CD4-positive, alpha-beta memory T cell (primary cell): ENCODE data around the gene RHEBL1. TPM values are rescaled to one million over a fixed set of nuclear protein-coding genes. Genes with fewer than 3 reads are reported as not detected.
"Not testable (repeated sequence)": the region's sequence is repeated elsewhere in the genome, so short reads cannot be mapped to it uniquely, and the experiment has no call there.

Experiments used
- CTCF ChIA-PET: fragments of 350-600 bp; sonication (Branson Sonifier 250); formaldehyde crosslinking; loops from one replicate; lab custom pipeline; 2021; ENCODE audit warnings: inconsistent platforms; ENCODE audit not compliant: partially characterized antibody; lab: Charles Lee
- POLR2A ChIA-PET: fragments of 350-600 bp; sonication (Branson Sonifier 250); formaldehyde crosslinking; loops from one replicate; lab custom pipeline; 2021; ENCODE audit not compliant: partially characterized antibody; lab: Charles Lee
- DNase-seq, 5 donors: peaks; one replicate each; pipeline versions ENCODE4 v3.0.0 to v3.0.0-alpha.2; 2020 to 2022; ENCODE audit warnings: mixed read lengths in 1 of 5
- H3K27ac ChIP-seq: one replicate; pipeline ENCODE4 v1.7.0; 2013; ENCODE audit warnings: low read depth, low read length
- H3K27me3 ChIP-seq: 2 replicates; pipeline ENCODE4 v1.7.0; 2013; ENCODE audit warnings: mild to moderate bottlenecking, low read length, moderate library complexity; ENCODE audit not compliant: insufficient read depth
- H3K36me3 ChIP-seq: 2 replicates; pipeline ENCODE4 v1.7.0; 2013; ENCODE audit warnings: mild to moderate bottlenecking, low read length, moderate library complexity; ENCODE audit not compliant: insufficient read depth
- H3K4me1 ChIP-seq: 2 replicates; pipeline ENCODE4 v1.7.0; 2013; ENCODE audit warnings: mild to moderate bottlenecking, low read length, moderate library complexity; ENCODE audit not compliant: insufficient read depth
- H3K4me3 ChIP-seq, 2 donors: one replicate each; pipeline ENCODE4 v1.7.0; 2013; ENCODE audit warnings: low read length in 2 of 2, mild to moderate bottlenecking in 1 of 2
- H3K9me3 ChIP-seq, 2 donors: one replicate each; pipeline ENCODE4 v1.7.0; 2013; ENCODE audit warnings: low read length in 2 of 2, control low read depth in 1 of 2; ENCODE audit not compliant: control insufficient read depth in 1 of 2
- H3K27ac Mint-ChIP-seq, 7 donors: one replicate each; pipeline ENCODE4 v1.8.0; 2020 to 2021; ENCODE audit warnings: mixed read lengths in 7 of 7, mild to moderate bottlenecking in 6 of 7, inconsistent platforms in 3 of 7, moderate library complexity in 3 of 7
- H3K27me3 Mint-ChIP-seq, 2 donors: one replicate each; pipeline ENCODE4 v1.8.0; 2020 to 2021; ENCODE audit warnings: mixed read lengths in 2 of 2
- H3K36me3 Mint-ChIP-seq, 2 donors: one replicate each; pipeline ENCODE4 v1.8.0; 2020 to 2021; ENCODE audit warnings: mixed read lengths in 2 of 2, inconsistent platforms in 1 of 2, mild to moderate bottlenecking in 1 of 2
- H3K4me1 Mint-ChIP-seq, 4 donors: one replicate each; pipeline ENCODE4 v1.8.0; 2020 to 2021; ENCODE audit warnings: mixed read lengths in 4 of 4, mild to moderate bottlenecking in 1 of 4
- H3K4me3 Mint-ChIP-seq, 8 donors: one replicate each; pipeline ENCODE4 v1.8.0; 2020 to 2021; ENCODE audit warnings: mixed read lengths in 8 of 8, mild to moderate bottlenecking in 7 of 8, moderate library complexity in 6 of 8, inconsistent platforms in 3 of 8
- H3K9me3 Mint-ChIP-seq, 8 donors: one replicate each; pipeline ENCODE4 v1.8.0; 2020 to 2021; ENCODE audit warnings: mixed read lengths in 8 of 8, mild to moderate bottlenecking in 5 of 8, inconsistent platforms in 3 of 8, moderate library complexity in 1 of 8
- intact Hi-C: fragments of 100-400 bp; cut with micrococcal nuclease; formaldehyde crosslinking; loops from one replicate; pipeline ENCODE4 v1.15.1; 2023
- polyA plus RNA-seq, 2 donors: library from polyadenylated mRNA; unstranded; fragments of 300-500 nt; fragmentation: Illumina TruSeq; gene quantifications; one replicate each; pipeline ENCODE4 v1.2.3, GENCODE V29; 2021
- total RNA-seq, 2 experiments: library from RNA; stranded (reverse); gene quantifications; one replicate each; pipeline ENCODE4 v1.2.3, GENCODE V29; 2021

RHEBL1 gene
- total and polyA plus RNA-seq, 4 experiments from 2014 or later: 2.7 to 10.5 (median 6.0) TPM

DNA sequence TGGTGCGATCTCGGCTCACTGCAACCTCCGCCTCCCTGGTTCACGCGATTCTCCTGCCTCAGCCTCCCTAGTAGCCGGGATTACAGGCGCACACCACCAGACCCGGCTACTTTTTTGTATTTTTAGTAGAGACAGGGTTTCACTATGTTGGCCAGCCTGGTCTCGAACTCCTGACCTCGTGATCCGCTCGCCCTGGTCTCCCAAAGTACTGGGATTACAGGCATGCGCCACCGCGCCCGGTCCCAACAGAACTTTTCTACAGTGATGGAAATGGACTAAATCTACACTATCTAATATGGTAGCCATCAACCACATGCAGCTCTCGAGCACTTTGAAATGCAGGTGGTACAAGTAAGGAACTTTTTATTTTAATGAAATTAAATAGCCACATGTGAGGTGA, 7.9 kb downstream of the RHEBL1 start:
- CTCF ChIA-PET: interaction anchor here (2.6 to 7.5 kb wide), 4 partner anchors 12 to 174 kb away, joined by 14 to 221 read pairs (median 20); partner anchors contain the start of gene DHH
- H3K27ac Mint-ChIP-seq: peak overlapping the region in 1 of 7 donors; percentile 98
- POLR2A ChIA-PET: not testable (repeated sequence)

DNA sequence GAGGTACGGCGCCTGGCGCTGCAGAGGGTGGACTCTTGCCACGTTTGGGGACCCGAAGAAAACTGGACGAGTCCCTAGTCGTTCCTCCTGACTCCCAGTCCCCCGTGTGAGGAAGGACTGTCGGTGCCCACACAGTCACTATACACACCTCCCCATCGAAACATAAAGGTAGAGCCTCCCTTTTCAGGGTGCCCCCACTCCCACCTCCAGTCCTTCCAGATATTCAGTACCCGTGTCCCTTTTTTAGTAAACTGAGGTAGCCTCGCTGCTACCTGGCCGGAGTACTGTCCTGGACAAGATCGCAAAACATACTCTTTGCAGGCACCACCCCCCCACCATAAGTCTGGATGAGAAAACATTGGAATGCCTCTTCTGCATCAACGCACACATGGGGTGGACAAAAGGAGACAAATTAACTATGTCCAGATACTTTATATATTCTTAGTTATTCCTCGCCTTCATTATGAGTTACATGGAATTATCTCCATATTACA, 8.6 kb downstream of the RHEBL1 start:
- H3K9me3 ChIP-seq: no peaks in the 10 kb centered on the region
- H3K27me3 ChIP-seq: no peaks in the 10 kb centered on the region
- H3K9me3 Mint-ChIP-seq: peaks cover 0 to 1% (median 0%) of the 10 kb centered on the region in 8 donors
- peak overlapping the region; percentile 87 to 99 (median 98) for H3K27ac Mint-ChIP-seq
- H3K36me3 Mint-ChIP-seq: peaks cover 4 to 19% of the 10 kb centered on the region in 2 donors
- intact Hi-C loops: loop anchor here (2.0 to 5.0 kb wide), 2 partner anchors 64 to 70 kb away; partner anchors contain the start of genes DDN and TUBA1B
- ChIA-PET POLR2A (interaction anchor here (1.3 to 2.3 kb wide), 4 partner anchors 8 to 127 kb away, joined by 4 to 24 read pairs (median 14); partner anchors contain the start of genes RHEBL1, TUBA1A and TUBA1B), CTCF (interaction anchor here (7.5 kb wide), 1 partner anchor 35 kb away, joined by 221 read pairs; the partner anchor contains the start of gene DHH)
- H3K27me3 Mint-ChIP-seq: no peaks in the 10 kb centered on the region
- peak overlapping the region; percentile 90 for H3K27ac ChIP-seq
- H3K36me3 ChIP-seq: no peaks in the 10 kb centered on the region
- peak overlapping the region; percentile 93 to 97 for H3K4me3 ChIP-seq
- DNase-seq: peak in 1 of 5 donors; percentile 9
- H3K4me3 Mint-ChIP-seq: peak overlapping the region; percentile 92 to 96 (median 95)
- peaks cover 36 to 53% (median 42%) of the 10 kb centered on the region in 4 donors for H3K4me1 Mint-ChIP-seq
- H3K4me1 ChIP-seq: peaks cover 40% of the 10 kb centered on the region

More for the DNA sequence above, 7.9 kb downstream of the RHEBL1 start:
- not testable (repeated sequence) for H3K27me3 Mint-ChIP-seq, H3K4me3 ChIP-seq, DNase-seq, H3K27ac ChIP-seq, H3K27me3 ChIP-seq, H3K9me3 ChIP-seq, H3K36me3 ChIP-seq, H3K9me3 Mint-ChIP-seq
- H3K36me3 Mint-ChIP-seq: peaks cover 4 to 17% of the 10 kb centered on the region in 2 donors
- peak overlapping the region in 4 of 8 donors; percentile 25 to 69 (median 43) for H3K4me3 Mint-ChIP-seq
- H3K4me1 ChIP-seq: peaks cover 32% of the 10 kb centered on the region
- H3K4me1 Mint-ChIP-seq: peaks cover 28 to 46% (median 35%) of the 10 kb centered on the region in 4 donors
- intact Hi-C loops: loop anchor here (2.0 to 5.0 kb wide), 2 partner anchors 65 to 69 kb away; partner anchors contain the start of genes DDN and TUBA1B

DNA sequence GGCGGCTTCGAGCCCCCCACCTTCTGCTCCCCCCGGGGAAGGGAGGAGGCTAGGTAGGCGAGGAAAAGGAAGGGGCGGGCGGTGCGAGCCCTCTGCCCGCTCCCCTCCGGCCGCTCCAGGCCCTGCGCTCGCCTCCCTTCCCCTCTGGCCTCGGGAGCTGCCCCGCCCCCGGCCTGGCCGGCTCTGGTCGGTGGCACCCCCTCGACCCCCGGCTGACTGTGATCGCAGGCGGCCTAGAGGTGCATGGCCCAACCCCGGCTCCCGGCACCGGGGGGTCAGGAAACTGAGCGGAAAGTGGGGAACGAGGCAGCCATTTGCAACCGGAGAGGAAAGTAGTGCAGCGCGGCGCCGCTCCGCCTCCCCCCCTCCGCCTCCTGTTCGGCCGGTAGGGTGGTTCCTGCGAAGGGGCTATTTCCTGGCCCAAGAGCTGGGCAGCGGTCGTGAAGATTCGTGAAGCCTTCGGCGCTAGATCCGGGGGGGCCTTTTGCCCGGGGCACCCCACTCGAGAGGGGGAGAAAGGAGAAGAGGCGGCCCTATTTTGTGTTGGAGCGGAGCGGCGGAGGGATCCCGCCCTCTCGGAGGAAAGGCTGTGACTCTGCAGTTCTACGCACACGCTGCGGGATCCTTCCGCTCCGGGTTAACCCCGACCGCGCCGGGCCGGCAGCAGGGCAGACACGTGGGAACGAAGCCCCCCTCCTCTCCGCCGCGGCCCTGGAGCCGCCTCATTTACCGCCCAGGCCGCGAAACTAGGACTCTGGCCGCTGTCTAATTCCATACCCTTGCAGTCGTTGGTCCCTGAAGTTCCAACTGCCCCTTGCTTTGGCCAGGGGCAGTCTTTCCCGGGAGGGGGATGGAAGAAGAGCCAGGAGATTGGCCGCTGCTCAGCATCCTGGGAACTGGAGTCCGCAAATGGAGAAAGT, 9.3 kb downstream of the RHEBL1 start, which contains the start of gene KMT2D:
Gene KMT2D (minus strand): TSS at position 558 of the 920 bp plus-strand sequence. CDS start 5,470 bp downstream, outside the sequence.
- Mint-ChIP-seq H3K27ac (peak within 1 kb of the TSS; percentile 95 to 99 (median 98)), H3K4me1 (peaks cover 43 to 60% (median 49%) of the 10 kb centered on the region in 4 donors), H3K36me3 (peaks cover 4 to 25% of the 10 kb centered on the region in 2 donors), H3K4me3 (peak within 1 kb of the TSS; percentile 94 to 96 (median 95)), H3K9me3 (peaks cover 0 to 1% (median 0%) of the 10 kb centered on the region in 8 donors), H3K27me3 (no peaks in the 10 kb centered on the region)
- H3K27ac ChIP-seq: peak within 1 kb of the TSS; percentile 90
- H3K36me3 ChIP-seq: no peaks in the 10 kb centered on the region
- ChIA-PET POLR2A (interaction anchor here (0.6 to 2.3 kb wide), 14 partner anchors 9 to 306 kb away, joined by 3 to 24 read pairs (median 4); partner anchors contain the start of genes ARF3, LMBR1L, PRKAG1 and RHEBL1), CTCF (interaction anchor here (1.4 kb wide), 2 partner anchors 9 to 70 kb away, joined by 3 to 4 read pairs; partner anchors contain the start of genes RHEBL1 and TUBA1B)
- intact Hi-C loops: loop anchor here (1.0 to 5.0 kb wide), 4 partner anchors 10 to 129 kb away; partner anchors contain the start of genes DDN, TUBA1A and TUBA1B
- peaks cover 47% of the 10 kb centered on the region for H3K4me1 ChIP-seq
- peak; percentile 89 to 93 (median 92) for DNase-seq
- H3K9me3 ChIP-seq: no peaks in the 10 kb centered on the region
- peak within 1 kb of the TSS; percentile 93 to 97 for H3K4me3 ChIP-seq
- no peaks in the 10 kb centered on the region for H3K27me3 ChIP-seq

DNA sequence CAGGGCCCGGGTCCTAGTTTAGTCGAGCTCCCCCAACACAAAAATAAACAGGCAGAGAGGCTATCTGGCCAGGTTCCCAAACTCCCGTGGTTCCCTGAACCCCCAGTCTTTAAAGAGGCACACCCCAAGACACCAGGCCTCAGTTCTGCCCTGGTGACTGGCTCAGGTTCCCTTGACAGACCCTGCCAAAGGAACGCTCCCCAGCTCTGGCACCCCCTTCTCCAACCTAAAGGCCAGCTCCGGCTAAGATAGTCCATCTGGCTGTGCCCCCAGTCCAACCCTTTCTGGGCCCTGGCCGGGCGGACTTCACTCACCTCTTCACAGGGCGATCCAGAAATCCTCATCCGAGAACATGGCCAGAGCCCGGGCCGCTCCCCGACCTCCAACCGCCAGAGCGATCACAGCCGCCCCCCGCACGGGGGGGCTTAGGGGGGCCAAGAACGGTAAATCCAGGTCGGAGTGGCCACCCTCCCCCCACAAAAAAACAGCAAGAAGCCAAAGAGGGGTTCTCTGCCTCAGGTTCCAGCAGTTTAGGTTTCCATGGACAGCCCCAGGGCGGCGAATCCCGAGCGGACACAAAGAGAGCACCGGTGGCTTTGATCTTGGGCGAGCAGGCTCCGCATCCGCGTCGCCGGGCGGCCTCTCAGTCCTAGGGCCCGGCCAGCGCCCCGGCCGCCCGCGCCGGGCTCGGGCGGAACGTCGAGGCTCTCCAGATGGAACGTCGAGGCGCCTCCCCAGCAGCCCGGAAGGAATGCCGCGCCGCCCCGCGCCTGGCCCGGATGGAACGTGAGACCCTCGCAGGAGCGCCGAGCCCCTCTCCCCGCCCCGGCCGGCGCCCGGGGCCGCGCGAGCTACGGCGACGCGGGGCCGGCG, 10.2 kb downstream of the RHEBL1 start:
- POLR2A ChIA-PET: interaction anchor here (0.8 to 2.3 kb wide), 15 partner anchors 9 to 307 kb away, joined by 3 to 24 read pairs (median 4); partner anchors contain the start of genes ARF3, PRKAG1, RHEBL1 and SPATS2
- H3K4me1 Mint-ChIP-seq: peaks cover 49 to 70% (median 59%) of the 10 kb centered on the region in 4 donors
- no peaks in the 10 kb centered on the region for H3K9me3 ChIP-seq
- no peaks in the 10 kb centered on the region for H3K27me3 Mint-ChIP-seq
- DNase-seq: no peak
- peaks cover 56% of the 10 kb centered on the region for H3K4me1 ChIP-seq
- H3K36me3 ChIP-seq: peaks cover 5% of the 10 kb centered on the region
- peaks cover 7 to 34% of the 10 kb centered on the region in 2 donors for H3K36me3 Mint-ChIP-seq
- H3K27ac ChIP-seq: peak overlapping the region; percentile 90
- H3K9me3 Mint-ChIP-seq: peaks cover 0 to 1% (median 0%) of the 10 kb centered on the region in 8 donors
- H3K27me3 ChIP-seq: no peaks in the 10 kb centered on the region
- H3K27ac Mint-ChIP-seq: peak overlapping the region; percentile 76 to 96 (median 89)
- CTCF ChIA-PET: interaction anchor here (0.8 to 1.4 kb wide), 3 partner anchors 10 to 156 kb away, joined by 3 to 4 read pairs (median 3); partner anchors contain the start of genes RHEBL1 and TUBA1B
- peak overlapping the region; percentile 90 to 96 (median 94) for H3K4me3 Mint-ChIP-seq
- intact Hi-C loops: loop anchor here (1.0 to 5.0 kb wide), 4 partner anchors 11 to 130 kb away; partner anchors contain the start of genes DDN, TUBA1A and TUBA1B
- H3K4me3 ChIP-seq: peak overlapping the region; percentile 93 to 97

DNA sequence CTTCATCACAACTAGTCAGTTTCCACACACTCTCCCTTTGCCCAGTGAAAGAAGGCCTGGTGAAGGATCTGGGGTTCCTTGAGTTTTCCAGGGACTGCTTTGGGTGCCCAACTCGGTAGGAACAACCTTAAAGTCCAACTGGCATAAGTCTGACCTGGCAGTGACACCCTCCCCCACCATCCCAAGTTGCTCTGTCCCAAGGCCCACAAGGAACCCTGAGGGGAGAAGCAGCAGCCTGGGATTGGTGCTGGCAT, 10.8 kb downstream of the RHEBL1 start:
- H3K27me3 Mint-ChIP-seq: no peaks in the 10 kb centered on the region
- Histone ChIP-seq H3K4me3 (peak overlapping the region; percentile 82 to 97), H3K9me3 (no peaks in the 10 kb centered on the region), H3K36me3 (peaks cover 11% of the 10 kb centered on the region), H3K27ac (peak overlapping the region; percentile 90), H3K27me3 (no peaks in the 10 kb centered on the region), H3K4me1 (peaks cover 56% of the 10 kb centered on the region)
- no peak for DNase-seq
- CTCF ChIA-PET: interaction anchor here (0.8 to 2.0 kb wide), 3 partner anchors 29 to 155 kb away, joined by 3 to 5 read pairs (median 3); a partner anchor contains a TSS
- H3K36me3 Mint-ChIP-seq: peaks cover 7 to 36% of the 10 kb centered on the region in 2 donors
- peak overlapping the region; percentile 76 to 96 (median 89) for H3K27ac Mint-ChIP-seq
- intact Hi-C loops: no loop called here
- peaks cover 0 to 1% (median 0%) of the 10 kb centered on the region in 8 donors for H3K9me3 Mint-ChIP-seq
- peak overlapping the region; percentile 90 to 96 (median 94) for H3K4me3 Mint-ChIP-seq
- POLR2A ChIA-PET: interaction anchor here (0.6 to 2.3 kb wide), 9 partner anchors 11 to 308 kb away, joined by 3 to 24 read pairs (median 4); partner anchors contain the start of genes LMBR1L, RHEBL1, SPATS2 and TUBA1B
- H3K4me1 Mint-ChIP-seq: peaks cover 47 to 69% (median 59%) of the 10 kb centered on the region in 4 donors
